T follicular helper cell (primary cell): Measurements from ENCODE around the gene CD300LD.
"Not testable (repeated sequence)": the region's sequence is repeated elsewhere in the genome, so short reads cannot be mapped to it uniquely, and the experiment has no call there.

Source experiments
- DNase-seq: peaks from one replicate; pipeline ENCODE4 v3.0.0-alpha.2; 2020; ENCODE audit warnings: low read depth

Gene CD300LD

DNA sequence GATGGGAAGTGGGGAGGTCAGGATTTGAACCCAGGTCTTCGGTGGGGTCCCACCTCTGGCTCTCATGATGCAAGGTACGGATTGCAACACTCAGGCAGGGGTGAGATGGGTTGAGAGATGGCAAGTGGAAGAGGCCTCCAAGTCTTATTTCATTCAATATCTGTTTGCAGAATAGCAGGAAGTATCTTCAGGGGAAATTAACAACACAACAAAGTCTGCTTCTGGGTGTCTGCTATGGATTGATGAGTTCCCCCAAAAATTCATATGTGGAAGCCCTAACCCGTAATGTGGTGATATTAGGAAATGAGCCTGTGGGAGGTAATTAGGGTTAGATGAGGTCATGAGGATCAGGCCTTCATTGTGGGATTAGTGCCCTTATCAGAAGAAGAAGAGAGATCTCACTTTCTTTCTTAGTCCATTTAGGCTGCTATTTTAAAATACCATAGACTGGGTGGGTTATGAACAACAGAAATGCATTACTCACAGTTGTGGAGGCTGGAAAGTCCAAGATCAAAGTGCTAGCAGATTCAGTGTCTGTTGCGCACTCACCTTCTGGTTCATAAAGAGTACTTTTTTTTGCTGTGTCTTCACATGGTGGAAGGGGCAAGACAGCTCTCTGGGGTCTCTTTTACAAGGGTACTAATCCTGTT lies 20.3 kb downstream of the CD300LD start:
- no peak for DNase-seq

DNA sequence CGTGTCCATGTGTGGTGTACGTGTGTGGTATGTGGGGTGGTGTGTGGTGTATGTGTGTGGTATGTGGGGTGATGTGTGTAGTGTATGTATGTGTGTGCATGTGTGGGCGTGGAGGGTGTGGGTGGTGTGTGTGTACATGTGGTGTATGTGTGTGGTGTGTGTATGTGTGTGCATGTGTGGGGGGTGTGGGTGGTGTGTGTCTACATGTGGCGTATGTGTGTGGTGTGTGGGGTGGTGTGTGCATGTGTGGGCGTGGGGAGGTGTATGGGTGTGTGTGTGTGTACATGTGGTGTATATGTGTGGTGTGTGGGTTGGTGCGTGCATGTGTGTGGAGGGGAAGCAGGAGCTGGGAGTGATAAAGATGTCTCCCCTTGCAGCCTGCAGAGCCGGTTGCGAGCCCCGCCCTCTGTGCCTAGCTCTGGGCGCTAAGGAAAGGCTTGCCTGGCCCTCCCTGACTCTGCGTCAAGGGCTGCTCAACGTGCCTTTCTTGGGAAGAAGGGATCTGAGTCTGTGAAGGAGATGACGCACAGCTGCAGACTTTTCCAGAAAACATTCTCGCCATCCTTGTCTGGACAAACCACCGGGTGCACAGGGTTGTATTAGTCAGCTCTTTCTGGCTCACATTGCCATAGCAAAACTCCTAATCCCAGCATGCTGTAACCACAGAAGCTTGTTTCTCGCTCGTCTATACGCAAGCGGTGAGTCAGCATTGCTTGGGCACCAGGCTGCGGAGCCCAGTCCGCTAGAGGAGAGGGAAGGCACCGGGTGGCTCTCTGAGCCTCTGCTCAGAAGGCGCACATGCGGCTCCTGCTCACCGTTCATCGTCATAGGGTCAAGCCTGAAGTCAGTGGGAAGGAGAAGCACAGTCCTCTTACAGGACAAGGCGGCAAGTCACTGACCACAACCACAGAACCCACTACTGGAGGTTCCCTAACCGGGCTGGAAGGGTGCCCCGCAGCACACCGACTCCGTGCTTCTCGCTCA lies 22.8 kb downstream of the CD300LD start:
- no peak for DNase-seq

- no peak for DNase-seq
Measured at GRCh38 chr17:74568106-74568873, 23.8 kb downstream of the CD300LD start.

GRCh38 chr17:74567397-74567796 lies 24.7 kb downstream of the CD300LD start, which contains the start of gene CD300H:
CD300H (minus strand) TSS chr17:74567509.
- no peak for DNase-seq

GRCh38 chr17:74566132-74566753 lies 25.8 kb downstream of the CD300LD start:
- no peak for DNase-seq

DNA sequence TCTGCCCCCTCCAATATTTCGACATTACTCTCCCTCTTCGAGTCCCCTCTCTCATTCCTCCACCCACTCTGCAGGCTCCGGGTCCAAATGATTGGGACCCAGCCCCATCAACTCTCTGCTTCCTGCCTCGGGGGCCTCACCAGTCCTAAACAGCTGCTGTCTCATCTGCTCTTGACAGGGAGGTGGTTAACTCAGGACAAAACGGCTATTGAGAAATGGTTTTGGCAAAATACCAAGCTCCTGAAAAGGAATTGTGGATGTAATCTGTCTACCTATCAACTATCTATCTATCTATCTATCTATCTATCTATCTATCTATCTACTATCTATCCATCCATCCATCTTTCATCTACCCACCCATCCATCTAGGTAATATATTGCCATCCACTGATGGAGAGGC lies 27.0 kb downstream of the CD300LD start:
- DNase-seq, result no peak

- DNase-seq, result no peak
Measured at GRCh38 chr17:74563358-74563757, 28.7 kb downstream of the CD300LD start.

- no peak for DNase-seq
Measured at GRCh38 chr17:74561586-74561985, 30.5 kb downstream of the CD300LD start.

GRCh38 chr17:74558882-74559519 lies 33.1 kb downstream of the CD300LD start:
- no peak for DNase-seq

GRCh38 chr17:74558402-74558801 lies 33.7 kb downstream of the CD300LD start:
- DNase-seq, result not testable (repeated sequence)

DNA sequence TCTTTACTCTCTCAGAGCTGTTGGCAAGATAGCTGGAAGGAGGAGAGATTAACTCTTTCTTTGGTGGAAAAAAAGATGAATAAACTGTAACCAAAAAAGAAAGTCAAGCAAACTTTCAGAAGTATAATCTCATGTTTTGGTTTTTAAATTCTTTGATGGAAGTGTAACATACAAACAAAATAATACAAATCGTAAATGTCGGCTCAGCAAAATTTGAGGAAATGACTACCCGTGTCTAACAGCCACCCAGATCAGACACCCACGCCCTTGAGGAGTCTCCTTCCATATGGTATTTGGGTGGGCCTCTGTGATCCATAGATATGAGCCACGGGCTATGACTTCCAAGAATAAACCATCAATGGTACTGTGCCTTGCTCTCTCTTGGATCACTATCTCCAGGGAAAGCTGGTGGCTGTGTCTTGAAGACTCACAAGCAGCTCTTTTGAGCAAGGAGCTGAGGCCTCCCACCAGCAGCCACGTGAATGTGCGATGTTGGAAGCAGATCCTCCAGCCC lies 36.6 kb downstream of the CD300LD start:
- no peak for DNase-seq

DNA sequence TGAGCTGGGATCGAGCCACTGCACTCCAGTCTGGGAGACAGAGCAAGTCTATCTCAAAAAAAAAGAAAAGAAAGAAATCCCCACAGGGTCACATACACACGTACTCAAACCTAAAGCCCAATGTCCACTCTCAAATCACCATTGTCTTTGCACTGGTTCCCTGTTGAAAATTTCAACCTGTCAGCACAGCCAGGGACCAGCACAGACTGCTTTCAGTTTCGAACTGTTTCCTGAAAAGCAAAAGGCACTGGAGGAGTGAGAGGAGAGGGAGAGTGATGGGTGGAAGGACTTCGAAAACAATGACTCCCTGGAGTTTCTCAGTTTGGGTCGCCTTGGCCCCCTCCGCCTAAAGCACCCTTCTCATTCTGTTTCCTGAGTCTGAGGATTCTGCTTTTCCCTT lies 37.2 kb downstream of the CD300LD start:
- no peak for DNase-seq

- DNase-seq, result no peak
Measured at GRCh38 chr17:74552037-74552436, 40.0 kb downstream of the CD300LD start.

DNA sequence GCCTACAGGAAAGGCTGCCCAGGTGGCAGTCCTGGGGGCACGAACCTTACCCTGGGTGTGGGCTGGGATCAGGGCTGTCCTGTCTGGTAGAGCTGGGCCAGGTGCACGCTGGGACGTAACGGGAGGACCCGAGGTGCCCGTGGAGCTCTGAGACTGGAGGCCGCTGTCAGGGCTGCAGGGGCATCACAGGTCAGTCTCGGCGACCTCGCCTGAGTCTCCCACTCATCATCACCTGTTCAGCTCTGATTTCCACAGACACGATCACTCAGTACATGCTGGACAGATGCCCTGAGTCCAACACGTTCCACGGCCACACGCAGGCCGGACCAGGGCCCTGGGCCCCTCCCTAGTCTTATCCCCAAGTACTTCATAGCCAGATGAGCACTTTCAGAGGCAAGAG lies 41.5 kb downstream of the CD300LD start:
- DNase-seq, result no peak

GRCh38 chr17:74549343-74549742 lies 42.7 kb downstream of the CD300LD start:
- DNase-seq, result no peak

DNA sequence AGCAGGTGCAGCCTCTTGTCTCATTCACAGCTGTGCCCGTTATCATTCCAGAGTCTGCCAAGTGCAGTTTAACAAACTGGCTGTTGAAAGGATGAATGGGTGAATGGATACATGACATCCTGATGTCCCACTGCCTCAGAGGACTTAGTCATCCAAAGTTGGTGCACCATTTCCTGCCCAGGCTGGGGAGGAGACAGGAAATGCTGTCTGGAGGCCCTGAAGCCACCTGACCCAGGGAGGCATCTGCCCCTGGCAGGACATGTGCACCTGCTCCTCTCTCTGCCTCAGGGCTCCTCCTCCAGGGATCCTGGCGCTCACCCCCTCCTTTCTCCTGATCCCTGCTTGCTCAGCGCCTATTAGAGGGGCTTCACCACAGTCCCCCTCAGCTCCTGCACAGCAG lies 44.3 kb downstream of the CD300LD start:
- DNase-seq, result no peak

DNA sequence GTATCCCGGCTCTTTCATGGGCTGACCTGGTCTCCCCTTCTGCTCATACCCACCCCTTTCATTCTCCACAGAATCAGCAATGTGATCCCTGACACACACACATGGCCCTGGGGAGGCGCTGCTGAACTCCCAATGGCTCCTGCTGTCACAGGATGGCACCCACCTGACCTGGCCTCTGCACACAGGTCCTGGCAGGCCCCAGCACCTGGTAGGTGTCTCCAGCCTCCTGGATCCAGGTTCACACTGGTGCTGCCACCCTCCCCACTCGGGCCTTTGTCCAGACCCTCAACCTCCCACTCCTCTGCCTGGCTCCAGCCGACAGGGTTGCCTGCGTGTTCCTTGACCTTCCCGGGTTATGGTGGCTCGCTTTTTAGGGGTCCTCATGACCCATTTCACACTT lies 44.8 kb downstream of the CD300LD start:
- DNase-seq, result no peak

- DNase-seq, result no peak
Measured at GRCh38 chr17:74546586-74546985, 45.5 kb downstream of the CD300LD start.

GRCh38 chr17:74545843-74546230 lies 46.2 kb downstream of the CD300LD start, which contains the start of gene CD300C:
CD300C (minus strand) TSS chr17:74546115; CDS start chr17:74545782, 333 bp downstream.
- DNase-seq, result no peak

- no peak for DNase-seq
Measured at GRCh38 chr17:74544991-74545842, 46.9 kb downstream of the CD300LD start.
